ENCODE data around the gene UST.
A peak's percentile ranks its signal among the peaks of the same experiment; 100 is the strongest.

The UST gene

DNA sequence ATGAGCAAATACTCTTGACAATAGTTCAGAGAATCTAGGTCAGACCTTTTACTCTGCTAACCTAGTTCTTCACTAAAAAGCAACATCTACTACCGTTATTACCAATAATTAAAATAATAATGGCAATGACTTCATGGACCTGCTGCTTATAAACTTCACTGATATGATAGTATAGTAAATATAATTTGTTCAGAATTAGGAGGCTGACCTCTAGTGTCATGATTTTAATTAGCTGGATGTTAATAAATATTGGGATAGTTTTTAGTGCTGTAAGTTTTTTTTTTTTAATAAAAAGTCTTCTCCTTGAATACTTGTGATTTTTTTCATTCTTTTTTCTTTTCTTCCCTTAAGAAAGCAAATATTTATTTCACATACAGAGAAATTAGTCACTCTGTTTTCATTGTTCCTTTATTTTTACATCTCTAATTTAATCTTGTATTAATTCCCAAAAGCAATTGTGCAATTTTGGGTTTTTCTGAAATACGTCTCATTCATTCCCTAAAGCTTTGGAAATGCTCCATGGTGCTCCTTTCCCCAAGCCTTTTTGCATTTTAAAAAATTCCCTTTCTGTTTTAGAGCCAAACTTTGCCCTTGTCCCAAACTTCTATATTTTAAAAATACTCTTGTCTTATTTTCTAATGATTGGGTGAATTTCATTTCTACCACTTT lies 46.6 kb upstream of the UST start:
- TF ChIP-seq CTCF (IDR thresholded peaks at IDR 0.05; ENCODE audit: low read depth, low read length, poor library complexity, severe bottlenecking) (peak; percentile 20), EZH2phosphoT487 (IDR thresholded peaks at IDR 0.05; ENCODE audit: borderline replicate concordance, low read length) (no peak)
- Histone ChIP-seq H3F3A (ENCODE audit: control insufficient read depth, insufficient read depth) (no peaks in the 10 kb centered on the region), H3K36me3 (ENCODE audit: control insufficient read depth, low read length) (no peaks in the 10 kb centered on the region), H3K4me3 (ENCODE audit: low read length) (peak overlapping the region; percentile 50), H3K4me1 (ENCODE audit: control insufficient read depth, low read length) (peaks cover 10% of the 10 kb centered on the region), H3K79me2 (ENCODE audit: control insufficient read depth, low read length) (no peaks in the 10 kb centered on the region), H3K9me2 (replicated peaks; ENCODE audit: control insufficient read depth, low read length) (no peaks in the 10 kb centered on the region), H3K27me3 (ENCODE audit: control insufficient read depth, low read length) (no peaks in the 10 kb centered on the region), H3K9me3 (ENCODE audit: control insufficient read depth, insufficient read depth, low read length) (no peaks in the 10 kb centered on the region), H3K27ac (ENCODE audit: low read depth, low read length) (no peak overlapping the region), H4K20me1 (ENCODE audit: control insufficient read depth, insufficient read depth, low read depth, low read length) (no peaks in the 10 kb centered on the region), H3K4me2 (ENCODE audit: low read length) (peak overlapping the region; percentile 57)

DNA sequence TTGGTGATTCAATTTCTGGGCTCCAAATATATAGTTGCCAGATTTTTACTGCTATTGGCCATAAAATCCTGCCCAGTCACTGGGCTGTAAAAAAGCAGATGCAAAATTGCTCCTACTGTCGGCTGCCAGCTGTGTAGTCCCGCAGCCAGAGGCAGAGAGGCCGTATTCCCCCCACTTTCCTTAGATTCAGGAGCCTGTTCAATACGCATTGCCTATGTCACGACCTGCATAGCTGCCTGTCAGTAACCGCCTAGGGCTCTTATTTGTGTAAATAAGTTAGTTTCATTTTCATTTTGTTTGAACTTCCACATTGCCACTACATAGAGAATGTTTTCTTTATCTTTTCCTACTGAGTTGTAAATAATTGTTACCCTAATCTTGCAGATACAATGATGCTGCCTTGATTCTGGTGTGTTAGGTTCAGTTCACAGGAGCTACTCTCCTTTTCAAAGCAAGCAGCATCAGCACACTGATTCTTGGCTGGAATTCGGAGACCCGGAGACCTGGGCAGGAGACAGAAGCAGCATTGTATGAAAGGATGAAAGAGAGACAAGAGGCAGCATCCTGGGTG lies 46.0 kb upstream of the UST start:
- Histone ChIP-seq H3F3A (ENCODE audit: control insufficient read depth, insufficient read depth) (no peaks in the 10 kb centered on the region), H4K20me1 (ENCODE audit: control insufficient read depth, insufficient read depth, low read depth, low read length) (no peaks in the 10 kb centered on the region), H3K4me2 (ENCODE audit: low read length) (peak overlapping the region; percentile 57), H3K4me1 (ENCODE audit: control insufficient read depth, low read length) (peaks cover 10% of the 10 kb centered on the region), H3K27me3 (ENCODE audit: control insufficient read depth, low read length) (no peaks in the 10 kb centered on the region), H3K36me3 (ENCODE audit: control insufficient read depth, low read length) (no peaks in the 10 kb centered on the region), H3K9me3 (ENCODE audit: control insufficient read depth, insufficient read depth, low read length) (no peaks in the 10 kb centered on the region), H3K27ac (ENCODE audit: low read depth, low read length) (no peak overlapping the region), H3K4me3 (ENCODE audit: low read length) (peak overlapping the region; percentile 50), H3K9me2 (replicated peaks; ENCODE audit: control insufficient read depth, low read length) (no peaks in the 10 kb centered on the region), H3K79me2 (ENCODE audit: control insufficient read depth, low read length) (no peaks in the 10 kb centered on the region)
- TF ChIP-seq CTCF (IDR thresholded peaks at IDR 0.05; ENCODE audit: low read depth, low read length, poor library complexity, severe bottlenecking) (no peak), EZH2phosphoT487 (IDR thresholded peaks at IDR 0.05; ENCODE audit: borderline replicate concordance, low read length) (no peak)

DNA sequence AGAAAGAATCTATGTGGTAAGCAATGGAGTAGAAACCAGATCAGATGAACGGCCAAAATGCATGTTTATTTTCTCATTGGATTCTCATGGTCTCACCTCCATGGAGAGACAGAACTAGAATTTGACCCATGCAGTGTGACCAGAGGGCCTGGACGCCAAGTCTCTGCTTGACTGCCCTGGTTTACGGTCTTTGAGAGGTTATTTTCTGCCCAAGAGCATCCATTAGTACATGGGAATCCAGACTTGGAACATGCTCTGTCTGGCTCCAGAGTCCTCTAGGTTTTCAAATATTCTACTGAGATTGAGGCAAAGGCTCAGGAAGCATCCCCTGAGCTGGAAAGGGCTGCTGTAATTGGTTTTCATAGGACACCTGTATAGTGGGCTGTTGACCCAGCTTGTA lies 45.5 kb upstream of the UST start:
- Histone ChIP-seq H3K27me3 (ENCODE audit: control insufficient read depth, low read length) (no peaks in the 10 kb centered on the region), H3K4me3 (ENCODE audit: low read length) (peak overlapping the region; percentile 50), H3K4me1 (ENCODE audit: control insufficient read depth, low read length) (peaks cover 10% of the 10 kb centered on the region), H3K4me2 (ENCODE audit: low read length) (peak overlapping the region; percentile 57), H3K79me2 (ENCODE audit: control insufficient read depth, low read length) (no peaks in the 10 kb centered on the region), H4K20me1 (ENCODE audit: control insufficient read depth, insufficient read depth, low read depth, low read length) (no peaks in the 10 kb centered on the region), H3K27ac (ENCODE audit: low read depth, low read length) (no peak overlapping the region), H3F3A (ENCODE audit: control insufficient read depth, insufficient read depth) (no peaks in the 10 kb centered on the region), H3K9me2 (replicated peaks; ENCODE audit: control insufficient read depth, low read length) (no peaks in the 10 kb centered on the region), H3K9me3 (ENCODE audit: control insufficient read depth, insufficient read depth, low read length) (no peaks in the 10 kb centered on the region), H3K36me3 (ENCODE audit: control insufficient read depth, low read length) (no peaks in the 10 kb centered on the region)
- TF ChIP-seq EZH2phosphoT487 (IDR thresholded peaks at IDR 0.05; ENCODE audit: borderline replicate concordance, low read length) (no peak), CTCF (IDR thresholded peaks at IDR 0.05; ENCODE audit: low read depth, low read length, poor library complexity, severe bottlenecking) (no peak)
